Activated naive CD4-positive, alpha-beta T cell treated with Interleukin-2 at 50 U/mL for 16 hours (primary cell): Measurements from ENCODE around the gene TMEM201.
"Not testable (repeated sequence)": the region's sequence is repeated elsewhere in the genome, so short reads cannot be mapped to it uniquely, and the experiment has no call there.

ENCODE experiments used
- DNase-seq: peaks from one replicate; pipeline ENCODE4 v3.0.0-alpha.2; 2020

TMEM201 gene, protein sequence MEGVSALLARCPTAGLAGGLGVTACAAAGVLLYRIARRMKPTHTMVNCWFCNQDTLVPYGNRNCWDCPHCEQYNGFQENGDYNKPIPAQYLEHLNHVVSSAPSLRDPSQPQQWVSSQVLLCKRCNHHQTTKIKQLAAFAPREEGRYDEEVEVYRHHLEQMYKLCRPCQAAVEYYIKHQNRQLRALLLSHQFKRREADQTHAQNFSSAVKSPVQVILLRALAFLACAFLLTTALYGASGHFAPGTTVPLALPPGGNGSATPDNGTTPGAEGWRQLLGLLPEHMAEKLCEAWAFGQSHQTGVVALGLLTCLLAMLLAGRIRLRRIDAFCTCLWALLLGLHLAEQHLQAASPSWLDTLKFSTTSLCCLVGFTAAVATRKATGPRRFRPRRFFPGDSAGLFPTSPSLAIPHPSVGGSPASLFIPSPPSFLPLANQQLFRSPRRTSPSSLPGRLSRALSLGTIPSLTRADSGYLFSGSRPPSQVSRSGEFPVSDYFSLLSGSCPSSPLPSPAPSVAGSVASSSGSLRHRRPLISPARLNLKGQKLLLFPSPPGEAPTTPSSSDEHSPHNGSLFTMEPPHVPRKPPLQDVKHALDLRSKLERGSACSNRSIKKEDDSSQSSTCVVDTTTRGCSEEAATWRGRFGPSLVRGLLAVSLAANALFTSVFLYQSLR

DNA sequence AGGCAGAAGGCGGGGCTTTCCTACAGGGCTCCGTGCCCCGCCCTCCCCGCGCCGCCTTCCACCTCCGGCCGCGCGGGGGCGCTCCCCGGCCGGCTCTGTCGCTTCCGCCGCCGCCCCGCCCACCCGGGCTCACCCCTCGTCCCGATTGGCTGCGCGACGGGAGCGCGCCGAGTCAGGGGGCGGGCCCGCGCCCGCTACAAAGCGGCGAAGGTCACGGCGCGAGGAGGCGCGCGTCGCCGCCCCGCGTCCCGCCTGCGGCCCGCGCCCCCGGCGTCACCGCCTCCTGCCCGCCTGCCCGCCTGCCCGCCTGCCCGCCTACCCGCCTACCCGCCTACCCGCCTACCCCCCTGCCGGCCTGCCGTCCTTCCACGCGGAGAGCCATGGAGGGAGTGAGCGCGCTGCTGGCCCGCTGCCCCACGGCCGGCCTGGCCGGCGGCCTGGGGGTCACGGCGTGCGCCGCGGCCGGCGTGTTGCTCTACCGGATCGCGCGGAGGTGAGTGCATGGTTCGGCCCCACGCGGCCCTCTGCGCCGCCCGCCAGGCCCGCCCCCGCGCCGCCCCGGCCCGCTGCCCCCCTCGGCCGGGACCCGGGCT lies at the start of gene TMEM201:
TMEM201 (plus strand) TSS at position 361 of the 593 bp plus-strand sequence; CDS start at position 381, 20 bp downstream.
- peak; percentile 94 for DNase-seq

DNA sequence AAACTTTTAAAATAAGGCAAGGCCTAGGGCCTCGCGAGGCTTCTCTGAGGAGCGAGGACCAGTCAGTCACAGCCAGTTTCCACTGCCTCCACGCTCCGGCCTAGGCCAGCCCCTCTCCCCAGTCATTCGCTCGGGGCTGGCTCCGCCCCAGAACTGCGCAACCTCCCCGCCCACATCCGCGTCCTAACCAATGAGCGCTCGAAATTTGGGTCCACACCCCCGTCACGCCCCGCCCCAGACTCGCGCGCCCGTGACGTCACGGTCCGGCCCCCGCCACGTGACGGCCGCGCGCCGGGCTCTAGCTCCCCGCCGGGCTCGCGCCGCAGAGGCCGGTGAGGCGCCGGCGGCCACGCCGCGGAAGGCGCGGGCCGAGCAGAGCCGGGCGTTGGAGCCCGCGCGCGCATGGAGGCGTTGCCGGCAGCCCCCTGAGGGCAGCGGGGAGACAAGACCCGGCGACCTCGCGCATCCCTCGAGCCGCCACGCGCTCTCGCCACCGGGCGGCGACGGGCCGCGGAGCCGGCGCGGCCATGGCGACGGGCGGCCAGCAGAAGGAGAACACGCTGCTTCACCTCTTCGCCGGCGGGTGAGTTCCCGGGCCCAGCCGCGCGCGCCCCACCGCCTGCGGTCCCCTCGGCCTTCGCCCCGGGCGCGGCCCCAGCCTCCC lies 49.4 kb upstream of the TMEM201 start, which contains the start of gene SLC25A33:
SLC25A33 (plus strand) TSS at position 301 of the 664 bp plus-strand sequence; CDS start at position 528, 227 bp downstream.
- peak; percentile 97 for DNase-seq

DNA sequence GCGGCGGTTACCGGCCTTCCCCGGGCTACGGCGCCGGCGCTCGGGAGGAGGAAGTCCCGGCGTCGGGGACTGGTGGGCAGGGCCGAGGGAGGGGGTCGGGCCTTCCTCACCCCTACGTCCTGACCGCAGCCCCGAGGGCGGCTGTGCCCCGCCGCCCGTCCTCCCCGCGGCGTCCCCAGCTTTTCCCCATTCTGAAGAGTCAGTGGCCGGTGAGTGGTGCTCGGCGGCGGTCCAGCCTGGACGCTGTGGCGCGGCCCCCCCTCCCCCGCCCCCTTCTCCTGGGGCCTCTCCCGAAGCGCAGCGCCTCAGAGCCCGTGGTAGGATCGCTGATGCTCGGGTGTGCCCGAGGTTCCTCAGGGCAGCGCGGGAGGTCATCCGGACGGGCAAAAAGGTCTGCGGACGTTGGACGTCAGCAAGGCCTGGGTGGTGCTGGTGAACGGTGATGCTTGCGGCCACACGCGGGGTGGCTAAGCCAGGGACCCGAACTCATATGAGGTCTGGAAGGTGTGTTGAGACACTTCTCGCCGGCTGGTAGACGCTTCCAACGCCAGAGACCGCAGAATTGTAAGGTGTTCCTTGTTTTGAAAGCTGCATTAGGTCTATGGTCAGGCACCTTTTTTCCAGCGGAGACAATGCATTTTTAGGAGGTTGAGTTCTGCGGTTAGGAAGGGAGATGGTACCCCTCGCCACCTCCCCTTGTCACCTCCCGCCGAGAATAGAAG lies 48.7 kb upstream of the TMEM201 start:
- peak; percentile 57 for DNase-seq

DNA sequence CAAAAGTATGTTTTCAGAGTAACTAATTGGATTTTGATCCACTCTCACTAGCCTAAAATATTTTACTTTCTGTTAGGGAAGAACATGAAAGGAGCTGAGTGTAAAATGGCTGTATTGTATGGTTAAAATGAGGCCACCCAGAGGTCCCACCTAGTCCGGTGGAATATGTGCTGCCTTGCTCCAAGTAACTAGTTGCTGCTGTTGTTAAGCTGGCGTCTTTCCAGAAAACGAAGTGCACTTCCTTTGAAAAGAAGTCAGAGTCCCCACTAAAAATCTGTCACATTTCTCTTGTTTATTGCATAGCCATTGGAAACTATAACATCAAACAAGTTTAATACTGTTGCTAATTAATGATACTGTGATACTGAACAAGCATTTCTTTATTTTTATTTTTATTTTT lies 46.3 kb upstream of the TMEM201 start:
- DNase-seq: no peak

DNA sequence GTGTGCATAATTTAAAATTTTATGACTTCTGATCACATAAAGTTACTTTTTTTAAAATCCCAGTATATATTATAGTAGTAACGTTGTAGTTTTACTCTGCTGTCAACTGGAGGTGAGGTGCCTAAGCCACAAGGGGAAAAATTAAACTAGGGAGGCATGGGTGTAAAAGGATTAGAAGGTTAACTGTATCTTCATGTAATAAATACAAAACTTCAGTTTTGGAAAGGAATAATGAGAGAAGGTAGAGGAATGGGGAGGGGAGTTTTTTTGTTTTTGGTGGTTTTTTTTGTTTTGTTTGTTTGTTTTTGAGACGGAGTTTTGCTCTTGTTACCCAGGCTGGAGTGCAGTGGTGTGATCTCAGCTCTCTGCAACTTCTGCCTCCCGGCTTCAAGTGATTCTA lies 43.8 kb upstream of the TMEM201 start:
- no peak for DNase-seq

DNA sequence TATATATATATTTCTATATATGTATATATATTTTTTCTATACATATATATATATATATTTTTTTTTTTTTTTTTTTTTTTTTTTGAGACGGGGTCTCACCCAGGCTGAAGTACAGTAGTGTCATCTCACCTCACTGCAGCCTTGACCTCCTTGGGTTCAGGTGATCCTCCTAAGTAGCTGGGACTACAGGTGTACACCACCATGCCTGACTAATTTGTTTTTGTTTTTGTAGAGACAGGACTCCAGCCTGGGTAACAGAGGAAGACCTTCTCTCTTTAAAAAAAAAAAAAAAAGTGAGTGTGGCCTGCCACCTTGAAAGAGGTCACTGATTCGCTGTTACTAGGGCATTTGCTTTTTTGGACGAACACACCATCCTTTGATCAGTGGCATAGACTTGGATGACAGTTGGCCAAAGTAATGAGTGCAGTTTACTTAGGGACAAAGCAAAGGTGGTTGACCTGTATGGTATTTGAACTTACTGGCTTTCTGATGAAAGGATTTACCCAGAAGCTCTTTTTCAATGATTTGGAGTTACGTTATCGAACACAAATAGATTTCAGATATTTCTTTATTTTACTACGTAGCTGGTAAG lies 38.7 kb upstream of the TMEM201 start:
- DNase-seq: no peak

DNA sequence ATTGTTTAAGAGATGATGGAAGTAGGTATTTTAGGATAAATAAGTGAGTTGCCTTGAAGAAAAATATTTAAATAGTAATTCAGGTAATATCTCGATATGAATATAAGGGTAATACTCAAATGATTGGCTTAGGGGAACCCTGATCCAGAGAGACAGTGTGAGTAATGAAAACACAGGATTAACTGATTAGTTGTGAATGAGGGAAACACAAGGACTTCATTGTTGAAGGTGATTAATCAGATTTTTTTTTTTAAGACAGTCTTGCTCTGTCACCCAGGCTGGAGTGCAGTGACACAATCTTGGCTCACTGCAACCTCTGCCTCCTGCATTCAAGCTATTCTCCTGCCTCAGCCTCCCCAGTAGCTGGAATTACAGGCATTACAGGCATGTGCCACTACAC lies 36.7 kb upstream of the TMEM201 start:
- no peak for DNase-seq

DNA sequence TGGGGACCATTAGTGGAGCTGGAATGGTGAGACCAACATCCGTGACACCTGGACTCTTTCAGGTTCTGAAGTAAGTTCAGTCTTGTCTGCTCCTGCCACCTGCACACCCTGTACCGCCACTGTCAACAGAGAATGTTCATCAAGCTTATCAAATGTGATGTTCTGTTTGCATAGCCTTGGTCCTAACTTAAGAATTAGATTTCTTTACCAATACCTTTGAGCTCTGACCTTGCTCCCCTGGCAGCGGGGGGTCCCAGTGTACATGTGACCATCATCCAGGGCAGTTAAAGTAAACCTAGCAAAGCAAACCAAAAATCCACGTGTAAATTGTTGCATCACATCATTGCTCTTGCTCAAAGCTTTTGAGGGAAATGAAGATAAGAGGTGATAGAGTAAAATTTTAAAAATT lies 35.0 kb upstream of the TMEM201 start:
- DNase-seq: no peak

DNA sequence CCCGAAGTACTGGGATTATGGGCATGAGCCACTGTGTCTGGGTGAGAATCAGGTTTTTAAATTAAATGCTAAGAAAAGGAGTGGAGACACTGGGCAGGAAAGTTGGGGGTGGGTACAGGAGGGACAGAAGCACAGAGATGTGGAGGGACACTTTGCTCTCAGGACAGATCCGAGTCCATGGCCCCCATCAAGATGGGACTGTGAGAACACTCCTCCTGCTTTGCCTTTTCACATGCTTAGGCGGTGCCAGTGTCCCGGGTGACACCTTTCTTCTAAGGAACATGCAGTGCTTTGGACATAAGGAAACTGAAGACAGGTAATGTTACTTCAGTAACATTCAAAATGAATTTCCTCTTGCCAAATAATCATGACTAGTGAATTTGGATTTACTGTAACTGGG lies 32.8 kb upstream of the TMEM201 start:
- no peak for DNase-seq

DNA sequence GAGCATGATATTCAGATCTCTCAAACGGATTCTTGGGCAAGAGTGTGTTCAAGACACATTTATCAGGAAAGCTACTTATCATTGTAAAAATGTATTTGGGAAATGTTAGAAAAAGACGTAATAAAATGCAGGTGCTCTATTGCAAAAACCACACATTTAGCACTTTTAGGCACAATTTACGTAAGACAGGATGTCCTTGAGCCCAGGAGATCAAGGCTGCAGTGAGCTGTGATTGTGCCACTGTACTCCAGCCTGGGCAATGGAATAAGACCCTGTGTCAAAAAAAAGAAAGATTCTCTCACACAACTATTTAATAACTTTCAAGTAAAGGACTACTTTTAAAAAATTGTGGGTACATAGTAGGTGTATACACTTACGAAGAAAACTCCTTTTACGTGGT lies 31.1 kb upstream of the TMEM201 start:
- no peak for DNase-seq

DNA sequence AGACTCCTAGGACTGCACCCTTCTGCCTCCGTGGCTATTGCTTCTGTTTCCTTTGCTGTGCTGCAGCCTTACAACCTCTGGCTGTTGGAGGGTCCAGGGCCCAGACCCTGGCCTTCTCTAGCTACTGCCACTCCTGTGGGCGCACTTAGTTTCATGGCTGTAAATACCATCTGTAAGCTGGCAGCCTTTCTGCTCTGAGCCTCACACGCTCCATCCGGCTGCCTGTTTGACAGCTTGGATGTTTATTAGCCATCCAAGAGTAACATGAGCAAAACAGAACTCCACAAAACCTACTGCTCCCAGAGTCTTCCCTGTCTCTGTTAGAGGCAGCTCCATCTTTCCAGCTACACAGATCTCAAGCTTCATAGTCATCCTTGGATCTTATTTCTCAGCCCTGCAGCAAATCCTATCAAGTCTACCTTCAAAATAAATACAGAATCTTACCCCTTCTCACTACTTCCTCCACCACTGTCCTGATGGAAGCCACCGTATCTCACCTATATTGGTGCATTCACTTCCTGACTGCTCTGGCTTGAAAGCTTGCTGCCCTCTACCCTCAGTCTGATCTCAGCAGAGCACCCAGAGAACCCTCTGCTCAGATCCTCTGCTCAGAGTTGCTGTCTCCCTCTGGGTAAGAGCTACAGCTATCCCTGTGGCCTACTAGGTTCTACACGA lies 30.3 kb upstream of the TMEM201 start:
- DNase-seq: no peak

DNA sequence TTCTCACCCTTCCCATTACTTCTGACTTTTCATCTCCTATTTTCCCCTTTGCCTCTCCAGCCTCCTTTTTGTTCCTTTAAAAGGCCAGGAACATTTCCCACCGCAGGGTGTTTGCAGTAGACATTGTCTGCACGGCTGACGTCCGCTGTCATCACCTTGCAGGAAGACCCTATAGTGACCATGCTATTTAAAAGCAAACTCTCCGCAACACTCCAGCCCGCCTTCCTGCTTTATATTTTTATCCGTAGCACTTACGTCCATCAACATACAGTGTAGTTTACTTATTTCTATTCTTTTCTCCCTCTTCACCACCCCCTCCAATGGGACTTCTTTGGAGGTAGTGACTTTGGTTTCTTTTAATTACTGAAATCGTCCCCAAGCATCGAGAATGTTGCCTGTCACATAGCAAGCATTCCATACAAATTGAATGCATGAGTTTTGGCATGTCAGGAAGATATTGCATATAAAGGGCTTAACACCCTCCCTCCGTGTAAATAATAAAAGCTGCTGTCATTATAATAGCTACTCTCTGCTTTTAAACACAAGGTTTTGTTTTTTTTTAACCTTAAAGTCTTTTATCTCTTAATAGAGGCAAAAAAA lies 29.7 kb upstream of the TMEM201 start:
- DNase-seq: no peak

DNA sequence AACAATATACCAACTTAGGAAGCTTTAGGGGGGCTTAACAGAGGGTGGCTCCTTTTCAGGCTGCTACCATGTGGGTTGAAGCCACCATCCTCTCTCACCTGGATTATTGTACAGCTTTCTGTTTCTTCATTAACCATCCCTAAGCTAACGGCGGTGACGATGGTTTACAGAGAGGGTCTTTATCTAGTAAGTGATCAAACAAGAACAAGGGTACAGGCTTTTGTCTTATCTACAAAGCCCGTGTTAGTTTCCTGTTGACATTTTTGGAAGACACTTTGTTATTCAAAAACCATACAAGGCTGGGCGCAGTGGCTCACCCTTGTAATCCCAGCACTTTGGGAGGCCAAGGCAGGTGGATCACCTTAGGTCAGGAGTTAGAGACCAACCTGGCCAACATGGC lies 29.0 kb upstream of the TMEM201 start:
- DNase-seq: no peak

DNA sequence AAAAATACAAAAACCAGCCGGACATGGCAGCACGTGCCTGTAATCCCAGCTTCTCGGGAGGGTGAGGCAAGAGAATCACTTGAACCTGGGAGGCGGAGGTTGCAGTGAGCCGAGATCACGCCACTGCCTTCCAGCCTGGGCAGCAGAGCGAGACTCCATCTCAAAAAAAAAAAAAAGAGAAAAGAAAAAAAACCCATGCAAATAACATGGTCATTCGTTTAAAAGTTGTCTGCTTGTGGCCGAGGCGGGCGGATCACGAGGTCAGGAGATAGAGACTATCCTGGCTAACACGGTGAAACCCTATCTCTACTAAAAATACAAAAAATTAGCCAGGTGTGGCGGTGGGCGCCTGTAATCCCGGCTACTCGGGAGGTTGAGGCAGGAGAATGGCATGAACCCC lies 28.6 kb upstream of the TMEM201 start:
- not testable (repeated sequence) for DNase-seq

DNA sequence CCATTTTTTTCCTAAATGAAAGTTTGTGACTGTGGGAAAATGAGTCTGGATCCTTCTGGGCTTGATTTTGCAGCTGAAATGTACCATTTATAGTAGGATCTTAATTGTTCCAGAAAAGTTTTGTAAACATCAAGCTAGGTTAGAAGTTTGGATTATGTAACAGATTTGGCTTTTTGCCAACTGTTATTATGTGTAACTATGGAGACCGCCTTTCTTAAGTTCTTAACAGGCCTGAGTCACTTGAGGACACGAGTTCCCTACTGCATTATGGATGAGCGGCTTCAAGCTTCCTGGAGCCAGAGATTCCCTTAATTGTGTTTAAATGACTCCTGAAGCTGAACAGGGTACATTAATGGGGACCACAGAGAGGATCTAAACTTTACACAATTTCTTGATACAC lies 27.3 kb upstream of the TMEM201 start:
- no peak for DNase-seq

DNA sequence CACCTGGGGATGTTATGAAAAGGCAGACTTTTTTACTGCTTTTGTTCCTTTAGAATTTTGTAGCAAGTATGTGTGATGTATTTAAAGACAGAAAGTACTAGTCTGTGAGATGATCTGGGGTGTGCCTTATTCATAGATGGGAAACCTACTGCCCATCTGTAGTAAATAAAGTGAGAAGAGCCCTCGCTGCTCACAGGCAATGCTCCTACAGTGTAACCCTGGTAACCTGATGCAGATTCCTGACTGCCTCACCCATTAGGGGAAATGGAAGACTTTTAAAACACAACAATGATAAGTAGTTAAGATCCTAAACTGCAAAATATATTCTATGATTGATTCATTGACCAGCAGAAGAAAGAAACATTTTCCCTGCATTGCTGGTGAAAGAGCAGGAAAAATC lies 19.4 kb upstream of the TMEM201 start:
- DNase-seq: no peak

DNA sequence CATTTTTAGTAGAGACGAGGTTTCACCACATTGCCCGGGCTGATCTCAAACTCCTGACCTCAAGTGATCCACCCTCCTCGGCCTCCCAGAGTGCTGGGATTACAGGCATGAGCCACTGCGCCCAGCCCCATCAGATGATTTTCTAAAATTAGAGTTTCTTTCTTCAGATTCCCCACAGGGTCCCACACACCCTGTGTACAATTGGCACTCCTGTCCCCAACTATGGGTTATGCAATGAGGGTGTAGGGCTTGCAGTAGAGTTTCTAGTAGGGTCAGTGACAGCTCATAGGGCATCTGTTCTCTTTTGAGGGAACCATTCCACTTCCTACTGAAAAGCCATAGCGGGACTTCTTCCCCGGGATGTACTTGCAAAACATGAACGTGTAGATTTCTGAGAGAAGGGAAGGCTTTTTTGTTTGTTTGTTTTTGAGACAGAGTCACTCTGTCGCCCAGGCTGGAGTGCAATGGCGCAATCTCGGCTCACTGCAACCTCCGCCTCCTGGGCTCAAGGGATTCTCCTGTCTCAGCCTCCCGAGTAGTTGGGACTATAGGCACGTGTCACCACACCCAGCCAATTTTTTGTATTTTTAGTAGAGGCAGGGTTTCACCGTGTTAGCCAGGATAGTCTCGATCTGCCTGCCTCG lies 17.7 kb upstream of the TMEM201 start:
- not testable (repeated sequence) for DNase-seq

DNA sequence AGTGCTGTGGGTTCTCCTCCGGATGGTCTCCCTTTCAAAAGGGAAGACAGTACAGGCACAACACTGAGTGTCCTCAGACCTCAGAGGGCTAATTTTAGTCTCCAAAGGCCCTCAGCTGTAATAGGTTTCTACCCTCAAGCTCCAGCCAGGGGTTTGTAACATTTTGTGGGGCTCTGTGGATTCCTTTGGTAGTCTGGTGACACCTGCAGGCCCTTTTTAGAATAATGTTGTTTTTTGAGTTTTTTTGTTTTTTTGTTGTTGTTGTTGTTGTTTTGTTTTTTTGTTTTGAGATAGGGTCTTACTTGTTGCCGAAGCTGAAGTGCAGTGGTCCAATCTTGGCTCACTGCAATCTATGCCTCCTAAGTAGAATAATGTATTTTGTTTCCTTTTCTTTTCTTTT lies 15.0 kb upstream of the TMEM201 start:
- DNase-seq: no peak

DNA sequence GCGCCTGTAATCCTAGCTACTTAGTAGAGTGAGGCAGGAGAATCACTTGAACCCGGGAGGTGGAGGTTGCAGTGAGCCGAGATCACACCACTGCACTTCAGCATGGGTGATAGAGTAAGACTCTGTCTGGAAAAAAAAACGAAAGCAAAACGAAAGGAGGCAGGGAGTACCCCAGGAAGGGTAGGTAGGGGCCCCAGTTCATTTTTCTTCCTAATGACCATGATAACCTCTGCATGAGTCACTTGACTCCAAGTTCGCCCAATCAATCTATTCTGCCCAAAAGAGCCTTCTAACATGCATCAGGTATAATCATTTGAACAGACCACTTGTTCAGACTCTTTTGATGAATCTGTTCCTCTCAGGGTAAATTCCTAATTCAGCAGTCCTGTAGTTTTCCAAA lies 13.2 kb upstream of the TMEM201 start:
- DNase-seq: no peak

DNA sequence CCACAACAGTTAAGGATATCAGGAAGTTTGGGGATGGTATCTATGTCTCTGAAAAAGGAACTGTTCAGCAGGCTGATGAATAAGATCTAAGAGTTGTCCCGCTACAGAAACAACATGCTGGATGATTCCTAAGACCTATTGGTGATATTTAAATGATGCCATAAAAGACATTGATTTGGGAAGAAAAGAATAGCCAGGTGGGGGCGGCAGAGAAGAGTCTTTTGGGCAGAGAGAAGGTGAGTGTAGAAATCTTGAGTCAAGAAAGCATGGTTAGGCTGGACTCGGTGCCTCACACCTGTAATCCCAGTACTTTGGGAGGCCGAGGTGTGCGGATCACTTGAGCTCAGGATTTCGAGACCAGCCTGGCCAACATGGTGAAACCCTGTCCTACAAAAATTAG lies 11.8 kb upstream of the TMEM201 start:
- DNase-seq: no peak

DNA sequence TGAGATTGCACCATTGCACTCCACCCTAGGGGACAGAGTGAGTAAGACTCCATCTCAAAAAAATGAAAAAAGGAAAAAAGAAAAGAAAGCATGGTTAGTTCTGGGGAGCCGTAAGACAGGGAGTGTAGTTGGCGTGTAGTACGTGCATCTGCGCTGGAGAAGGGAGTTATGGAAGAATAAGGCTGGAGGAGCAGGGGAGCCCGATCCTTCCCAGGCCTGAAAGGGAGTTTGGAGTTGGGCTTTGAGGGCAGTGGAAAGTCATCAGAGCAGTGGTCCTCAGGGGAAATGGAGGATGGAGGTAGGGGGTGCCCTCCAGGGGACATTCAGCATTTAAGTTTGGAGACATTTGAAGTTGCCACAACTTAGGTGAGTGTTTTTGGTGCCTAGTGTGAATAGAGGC lies 11.3 kb upstream of the TMEM201 start:
- DNase-seq: no peak
